Heart left ventricle (tissue), 16 donors: ENCODE measurements around the gene WDR35. TPM values are rescaled to one million over a fixed set of nuclear protein-coding genes. Genes with fewer than 3 reads are reported as not detected.

Source experiments
- ATAC-seq, 4 donors: fragments of 200-7000 bp; cut with Tn5 transposase; one replicate each; pipeline ENCODE4 v1.9.1; 2020 to 2022; ENCODE audit warnings: moderate library complexity in 4 of 4, mild to moderate bottlenecking in 3 of 4, moderate number of reproducible peaks in 1 of 4
- DNase-seq, 5 donors: peaks; one replicate each; pipeline ENCODE4 v3.0.0-alpha.2; 2020
- H3K27ac ChIP-seq, 12 donors: fragments of 200-600 bp; sonication (generic) in 4 of 12; one replicate each; pipeline versions ENCODE4 v1.5.0 to v1.8.0; 2016 to 2022; ENCODE audit warnings: mild to moderate bottlenecking in 2 of 12
- H3K27me3 ChIP-seq, 9 donors: fragments of 200-600 bp; sonication (generic) in 2 of 9; one replicate each; pipeline versions ENCODE4 v1.5.1 to v1.8.0; 2016 to 2022; ENCODE audit warnings: mild to moderate bottlenecking in 3 of 9
- H3K36me3 ChIP-seq, 9 donors: fragments of 200-600 bp; sonication (generic) in 2 of 9; one replicate each; pipeline versions ENCODE4 v1.5.0 to v1.8.0; 2018 to 2022; ENCODE audit warnings: mild to moderate bottlenecking in 2 of 9
- H3K4me1 ChIP-seq, 12 donors: fragments of 200-600 bp; sonication (generic) in 4 of 12; one replicate each; pipeline versions ENCODE4 v1.5.0 to v1.8.0; 2016 to 2022; ENCODE audit warnings: mild to moderate bottlenecking in 3 of 12
- H3K4me3 ChIP-seq, 12 donors: fragments of 200-600 bp; sonication (generic) in 4 of 12; one replicate each; pipeline versions ENCODE4 v1.5.0 to v1.8.0; 2017 to 2022; ENCODE audit warnings: mild to moderate bottlenecking in 9 of 12, moderate library complexity in 4 of 12
- H3K9me3 ChIP-seq, 12 donors: fragments of 200-600 bp; sonication (generic) in 4 of 12; one replicate each; pipeline versions ENCODE4 v1.5.0 to v1.8.0; 2016 to 2022; ENCODE audit warnings: mild to moderate bottlenecking in 1 of 12
- CTCF ChIP-seq, 12 donors: fragments of 200-600 bp; sonication (generic) in 4 of 12; IDR thresholded peaks; one replicate each; pipeline versions ENCODE4 v1.5.0 to v1.8.0; 2018 to 2022; ENCODE audit warnings: antibody characterized with exemption in 12 of 12, mild to moderate bottlenecking in 5 of 12
- POLR2A ChIP-seq, 2 donors: fragments of 450-650 bp; IDR thresholded peaks; one replicate each; pipeline ENCODE4 v1.6.1; 2017; ENCODE audit warnings: antibody characterized with exemption in 2 of 2, mild to moderate bottlenecking in 2 of 2, moderate library complexity in 2 of 2
- WGBS, 4 donors: extraction: QIAGEN DNeasy Blood & Tissue Kit in 2 of 4; methylation state at CpG; one replicate each; pipeline versions ENCODE4 v1.1.5 to v1.1.7; 2013 to 2018; 5-methylcytosine and 5-hydroxymethylcytosine counted together
- intact Hi-C, 10 donors: fragments of 100-400 bp; cut with DNase I; formaldehyde crosslinking; loops; one replicate each; pipeline versions ENCODE4 v1.11.1 to v1.14.2; 2022
- polyA plus RNA-seq, 2 donors: library from polyadenylated mRNA; stranded (reverse); fragments of 200-250 nt; gene quantifications; one replicate each; pipeline ENCODE4 v1.2.3, GENCODE V29; 2013
- total RNA-seq, 9 donors: library from RNA; depleted of rRNA in 2 of 9; stranded (reverse); fragments of >200 nt in 2 of 9; fragmentation: NEBNext Ultra II Directional in 3 of 9; extraction: Animal tissue kit (Norgen Biotek cat#: 25700) in 3 of 9; gene quantifications; one replicate each; pipeline versions ENCODE4 v1.1.0 to v1.2.4, GENCODE V29; 2016 to 2023
- donor health status: ischemic (EF 13 %, LVEDD 7.1; RV severe dilation, severe dysfunction).
- donor health status: healthy with polysubstance abuse.
- donor health status: DM: no; HTN: yes; CAD: no.
- donor health status: DM: no; HTN: no; CAD: no.
- donor health status: ischemic (EF 25% LVEDD 6.9; RV normal size, moderate dysfunction).
- donor health status: ischemic (EF 25% LVEDD 5.7; RV mildly dilated, moderate dysfunction).
- donor health status: healthy.
- donor health status: DM: yes; HTN: yes; CAD: no.
- donor health status: ischemic (EF 35%, LVEDD 5.7; RV mildly dilated, moderate dysfunction).
- donor health status: nonischemic (EF 11% LVEDD 7.7; RV severe dilation, severe dysfunction).
- donor health status: DM: yes; HTN: yes; CAD: no.
- donor health status: PGD.
- donor health status: ischemic (EF 29% LVEDD 5.4; RV normal size, mild dysfunction).
- donor health status: nonischemic (EF 23%, LVEDD 6.1; RV moderate dilation, normal function).

WDR35 gene
- total and polyA plus RNA-seq, 11 donors, result 1.1 to 8.5 (median 5.0) TPM

- Histone ChIP-seq H3K36me3 (no peaks in the 10 kb centered on the region), H3K4me1 (no peaks in the 10 kb centered on the region), H3K4me3 (no peak overlapping the region), H3K27me3 (no peaks in the 10 kb centered on the region), H3K27ac (no peak overlapping the region), H3K9me3 (no peaks in the 10 kb centered on the region)
- 75 to 92% (median 82%) methylated on average over 3 of the region's 3 CpGs for WGBS, 4 donors
- no peak for DNase-seq
- no peak for ATAC-seq
- intact Hi-C loops, result no loop called here
- TF ChIP-seq POLR2A (IDR thresholded peaks at IDR 0.05), result no peak
- TF ChIP-seq CTCF (IDR thresholded peaks at IDR 0.05), result no peak
These were observed 110.8 kb downstream of the WDR35 start for GRCh38 chr2:19879120-19879519.

GRCh38 chr2:19878268-19879046 is 111.4 kb downstream of the WDR35 start:
- DNase-seq, result no peak
- TF ChIP-seq POLR2A (IDR thresholded peaks at IDR 0.05), result no peak
- no peak for TF ChIP-seq CTCF (IDR thresholded peaks at IDR 0.05)
- intact Hi-C loops, result no loop called here
- WGBS, 4 donors, result 97 to 99% (median 97%) methylated on average over 9 to 12 of the region's 12 CpGs
- no peaks in the 10 kb centered on the region for H3K27me3 ChIP-seq
- no peaks in the 10 kb centered on the region for H3K36me3 ChIP-seq
- no peaks in the 10 kb centered on the region for H3K4me1 ChIP-seq
- no peak overlapping the region for H3K4me3 ChIP-seq
- no peak overlapping the region for H3K27ac ChIP-seq
- H3K9me3 ChIP-seq, result no peaks in the 10 kb centered on the region
- ATAC-seq, result no peak

- Histone ChIP-seq H3K4me1 (no peaks in the 10 kb centered on the region), H3K27me3 (no peaks in the 10 kb centered on the region), H3K9me3 (no peaks in the 10 kb centered on the region), H3K36me3 (no peaks in the 10 kb centered on the region), H3K27ac (no peak overlapping the region), H3K4me3 (no peak overlapping the region)
- WGBS, 4 donors, result 53 to 70% (median 56%) methylated on average over 4 of the region's 4 CpGs
- TF ChIP-seq CTCF (IDR thresholded peaks at IDR 0.05) (no peak), POLR2A (IDR thresholded peaks at IDR 0.05) (no peak)
- ATAC-seq, result no peak
- DNase-seq, result no peak
- intact Hi-C loops, result no loop called here
These were observed 113.2 kb downstream of the WDR35 start for GRCh38 chr2:19876751-19877150.

- TF ChIP-seq CTCF (IDR thresholded peaks at IDR 0.05), result no peak
- no peak for TF ChIP-seq POLR2A (IDR thresholded peaks at IDR 0.05)
- no peak overlapping the region for H3K27ac ChIP-seq
- H3K4me3 ChIP-seq, result no peak overlapping the region
- DNase-seq, result no peak
- ATAC-seq, result no peak
- H3K36me3 ChIP-seq, result no peaks in the 10 kb centered on the region
- H3K4me1 ChIP-seq, result no peaks in the 10 kb centered on the region
- H3K9me3 ChIP-seq, result no peaks in the 10 kb centered on the region
- 65 to 78% (median 68%) methylated on average over 1 of the region's 1 CpG for WGBS, 4 donors
- intact Hi-C loops, result no loop called here
- no peaks in the 10 kb centered on the region for H3K27me3 ChIP-seq
These were observed 114.6 kb downstream of the WDR35 start for GRCh38 chr2:19875280-19875679.
